T-helper 1 cell treated with Interleukin-12 subunit alpha and Interleukin-12 subunit beta and Interleukin-4 antibody, amounts not matched to agents 30 ng/mL and 1 ng/mL, for 36 hours (primary cell): ENCODE measurements around the gene CNTFR. TPM values are rescaled to one million over a fixed set of nuclear protein-coding genes. Genes with fewer than 3 reads are reported as not detected.
"Not testable (repeated sequence)": the region's sequence is repeated elsewhere in the genome, so short reads cannot be mapped to it uniquely, and the experiment has no call there.

Source experiments
- intact Hi-C: fragments of 100-400 bp; cut with micrococcal nuclease; formaldehyde crosslinking; loops from one replicate; pipeline ENCODE4 v1.15.1; 2024
- total RNA-seq: library from RNA; stranded (reverse); gene quantifications from 2 replicates; pipeline ENCODE4 v1.2.3, GENCODE V29; 2022

CNTFR gene
- total RNA-seq, 1 donor from 2014 or later: not detected

GRCh38 chr9:34541540-34541939 lies 48.0 kb downstream of the CNTFR start:
- intact Hi-C loops: no loop called here

- intact Hi-C loops: no loop called here
Observed at GRCh38 chr9:34540827-34541226, 48.7 kb downstream of the CNTFR start.

GRCh38 chr9:34536685-34537084 lies 52.8 kb downstream of the CNTFR start:
- intact Hi-C loops: no loop called here

- intact Hi-C loops: not testable (repeated sequence)
Observed at GRCh38 chr9:34532041-34532440, 57.5 kb downstream of the CNTFR start.

GRCh38 chr9:34526026-34526425 lies 63.5 kb downstream of the CNTFR start:
- intact Hi-C loops: no loop called here

- intact Hi-C loops: no loop called here
Observed at GRCh38 chr9:34524349-34524748, 65.2 kb downstream of the CNTFR start.

DNA sequence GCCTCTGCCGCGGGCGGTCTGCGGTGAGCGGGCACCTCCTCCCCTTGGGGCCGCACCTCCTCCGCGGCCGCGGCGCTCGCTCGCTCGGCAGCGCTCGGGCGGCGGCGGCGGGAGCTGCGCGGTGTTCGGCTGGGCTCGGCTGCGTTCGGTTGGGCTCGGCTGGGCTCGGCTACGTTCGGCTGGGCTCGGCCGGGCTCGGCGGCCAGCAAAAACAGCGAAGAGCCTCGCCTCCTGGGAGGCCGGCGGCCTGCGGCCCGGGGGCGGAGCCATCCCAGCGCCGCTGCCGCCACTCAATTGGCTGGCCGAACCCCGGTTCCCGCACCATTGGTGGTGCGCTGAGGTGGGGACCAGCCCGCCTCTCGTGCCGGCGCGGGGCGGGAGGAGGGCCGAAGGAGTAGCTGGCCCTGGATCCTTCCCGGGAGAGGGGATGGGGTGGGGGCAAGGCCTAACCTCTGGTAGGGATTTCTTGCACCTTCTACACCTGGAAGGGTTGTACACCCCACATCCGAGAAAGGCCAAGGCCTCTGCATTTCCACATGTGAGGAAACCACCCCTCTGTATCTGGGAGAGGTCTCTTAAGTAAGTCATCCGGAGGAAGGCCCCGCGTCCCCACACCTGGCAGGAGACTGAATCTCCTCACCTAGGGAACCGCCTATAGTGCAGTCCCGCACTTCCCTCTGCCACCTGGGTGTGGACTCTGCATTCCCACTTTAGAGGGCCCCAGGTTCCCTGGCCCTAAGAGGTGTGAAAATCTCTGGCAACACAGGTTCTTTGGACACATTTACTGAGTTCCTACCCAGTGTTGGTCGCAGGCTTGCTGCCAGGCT lies 66.3 kb downstream of the CNTFR start, which contains the start of gene ENHO:
ENHO (minus strand) TSS at position 20 of the 827 bp plus-strand sequence. CDS start 1,295 bp downstream, outside the sequence.
- intact Hi-C loops: loop anchor here (1.0 kb wide), 6 partner anchors 23 to 143 kb away; partner anchors contain the start of genes DNAI1, FAM219A and RPP25L

- intact Hi-C loops: no loop called here
Observed at GRCh38 chr9:34522091-34522887, 67.2 kb downstream of the CNTFR start.

- intact Hi-C loops: no loop called here
Observed at GRCh38 chr9:34521406-34522045, 68.0 kb downstream of the CNTFR start.

- intact Hi-C loops: no loop called here
Observed at GRCh38 chr9:34520505-34521385, 68.8 kb downstream of the CNTFR start.

DNA sequence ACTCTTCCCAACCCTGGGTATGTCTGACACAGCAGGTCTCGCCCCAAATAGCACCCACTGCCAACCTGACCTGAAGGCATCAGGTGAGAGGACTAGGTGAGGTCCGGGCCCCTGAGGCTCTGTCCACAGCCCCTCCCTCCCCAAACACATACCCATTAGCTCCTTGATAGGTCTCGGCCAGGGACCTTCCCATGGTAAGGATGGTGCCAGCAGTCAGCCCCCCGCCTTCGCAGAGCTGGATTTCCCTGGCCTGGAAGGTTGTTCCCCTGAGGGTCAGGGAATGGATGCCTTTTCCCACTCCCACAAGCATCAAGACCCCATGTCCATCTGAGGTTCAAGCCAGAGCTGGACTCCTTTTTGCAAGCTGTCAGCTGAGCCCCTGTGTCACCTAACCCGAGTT lies 69.4 kb downstream of the CNTFR start:
- intact Hi-C loops: no loop called here

DNA sequence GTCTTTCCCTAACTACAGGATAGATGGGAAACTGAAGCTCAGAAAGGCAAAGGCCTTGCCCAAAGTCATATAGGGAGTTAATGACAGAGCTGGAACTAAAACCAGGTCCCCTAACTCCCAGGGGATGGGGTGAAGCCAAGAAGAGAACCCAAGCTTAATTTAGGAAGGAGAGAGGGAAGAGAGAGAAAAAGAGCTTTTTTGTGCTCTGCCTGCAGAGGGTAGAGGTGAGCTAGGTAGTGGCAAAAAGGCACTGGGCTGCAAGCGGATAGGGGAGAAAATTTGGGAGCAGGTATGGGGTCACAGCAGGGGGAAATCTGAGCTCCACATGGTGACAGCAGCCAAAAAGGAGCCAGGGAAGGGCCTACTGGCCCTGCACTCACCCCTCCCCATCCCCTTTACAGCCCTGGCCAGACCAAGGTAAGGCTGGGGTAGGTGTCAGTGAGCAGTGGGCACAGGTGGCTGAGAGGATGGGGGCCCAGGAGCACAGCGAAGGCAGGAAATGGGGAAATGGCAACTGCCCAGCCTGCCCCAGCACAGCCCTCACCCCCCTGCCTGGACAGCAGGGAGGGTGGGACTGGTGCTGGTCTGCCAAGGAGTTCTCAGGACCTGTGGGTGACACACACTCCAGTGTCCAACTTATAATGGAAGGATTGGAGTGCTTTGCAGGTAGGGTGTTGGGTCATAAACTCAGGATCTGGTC lies 70.1 kb downstream of the CNTFR start:
- intact Hi-C loops: no loop called here

- intact Hi-C loops: no loop called here
Observed at GRCh38 chr9:34518896-34519295, 70.6 kb downstream of the CNTFR start.

GRCh38 chr9:34518110-34518616 lies 71.4 kb downstream of the CNTFR start:
- intact Hi-C loops: no loop called here

DNA sequence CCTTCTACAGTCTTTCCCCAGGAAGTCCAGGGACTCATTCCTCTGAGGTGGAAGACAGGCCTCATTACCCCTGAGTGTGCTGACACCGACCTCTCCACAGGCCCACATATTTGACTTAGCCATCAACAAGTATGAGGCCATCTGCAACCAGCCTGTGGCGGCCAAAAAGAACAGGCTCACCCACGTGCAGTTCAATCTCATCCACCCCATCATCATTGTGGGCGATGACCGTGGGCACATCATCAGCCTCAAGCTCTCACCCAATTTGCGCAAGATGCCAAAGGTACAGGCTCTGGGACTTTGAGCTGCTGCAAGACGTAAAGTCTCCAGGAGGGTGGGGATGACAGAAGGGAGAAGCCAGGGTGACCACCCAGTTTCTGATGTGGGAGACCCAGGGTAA lies 72.3 kb downstream of the CNTFR start:
- intact Hi-C loops: no loop called here

DNA sequence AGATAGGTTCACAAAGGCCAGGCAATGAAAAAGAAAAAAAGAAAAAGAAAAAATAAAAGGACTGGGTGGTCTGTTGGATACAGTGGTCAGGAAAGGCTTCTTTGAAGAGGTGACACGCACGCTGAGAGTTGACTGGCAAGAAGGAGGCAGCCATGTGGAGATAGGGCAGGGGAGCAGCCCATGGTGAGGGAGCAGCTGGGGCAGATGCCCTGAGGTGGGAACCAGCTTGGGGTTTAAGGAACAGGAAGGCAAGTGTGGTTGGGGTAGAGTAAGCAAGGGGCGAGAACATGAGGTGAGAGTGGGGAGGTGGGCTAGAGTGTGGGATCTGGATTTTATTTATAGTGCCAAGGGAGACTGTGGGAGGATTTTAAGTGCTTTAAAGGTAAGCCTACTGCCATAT lies 73.6 kb downstream of the CNTFR start:
- intact Hi-C loops: no loop called here

GRCh38 chr9:34514816-34515215 lies 74.7 kb downstream of the CNTFR start:
- intact Hi-C loops: no loop called here

- intact Hi-C loops: no loop called here
Observed at GRCh38 chr9:34514401-34514800, 75.1 kb downstream of the CNTFR start.

GRCh38 chr9:34513567-34514214 lies 75.8 kb downstream of the CNTFR start:
- intact Hi-C loops: no loop called here
